ENCODE data around the gene L3HYPDH.
"Not testable (repeated sequence)": the region's sequence is repeated elsewhere in the genome, so short reads cannot be mapped to it uniquely, and the experiment has no call there.

The L3HYPDH gene

GRCh38 chr14:59464486-59465315, 19.5 kb downstream of the L3HYPDH start:
- DNase-seq (peak; percentile 45 to 56 (median 46)), ATAC-seq (replicated peaks) (peak; percentile 72)
- no peaks in the 10 kb centered on the region for H3K27me3 Mint-ChIP-seq
- H3K4me1 Mint-ChIP-seq (ENCODE audit: low read depth in 2 of 2) = peaks cover 2 to 11% of the 10 kb centered on the region in 2 donors
- peak overlapping the region; percentile 87 to 90 for H3K4me3 Mint-ChIP-seq
- H3K36me3 Mint-ChIP-seq (ENCODE audit: insufficient read depth) = peaks cover 4% of the 10 kb centered on the region
- H3K27ac Mint-ChIP-seq = peak overlapping the region; percentile 79 to 87
- no peaks in the 10 kb centered on the region for H3K9me3 Mint-ChIP-seq

- ATAC-seq (replicated peaks) (peak; percentile 9), DNase-seq (no peak)
- Mint-ChIP-seq H3K27ac (peak overlapping the region; percentile 78 to 79), H3K4me3 (peak overlapping the region; percentile 87 to 90), H3K27me3 (no peaks in the 10 kb centered on the region), H3K36me3 (ENCODE audit: insufficient read depth) (peaks cover 4% of the 10 kb centered on the region), H3K9me3 (no peaks in the 10 kb centered on the region), H3K4me1 (ENCODE audit: low read depth in 2 of 2) (peaks cover 2 to 11% of the 10 kb centered on the region in 2 donors)
These were observed 20.3 kb downstream of the L3HYPDH start for GRCh38 chr14:59463787-59464485.

- Mint-ChIP-seq H3K36me3 (ENCODE audit: insufficient read depth) (peaks cover 4% of the 10 kb centered on the region), H3K27me3 (no peaks in the 10 kb centered on the region), H3K9me3 (no peaks in the 10 kb centered on the region), H3K4me3 (no peak overlapping the region), H3K27ac (no peak overlapping the region), H3K4me1 (ENCODE audit: low read depth in 2 of 2) (peaks cover 2 to 11% of the 10 kb centered on the region in 2 donors)
- ATAC-seq (replicated peaks) (no peak), DNase-seq (no peak)
These were observed 22.3 kb downstream of the L3HYPDH start for GRCh38 chr14:59461891-59462290.

GRCh38 chr14:59460378-59460777, 23.8 kb downstream of the L3HYPDH start:
- no peak overlapping the region for H3K27ac Mint-ChIP-seq
- DNase-seq (no peak), ATAC-seq (replicated peaks) (no peak)
- no peaks in the 10 kb centered on the region for H3K9me3 Mint-ChIP-seq
- H3K4me1 Mint-ChIP-seq (ENCODE audit: low read depth in 2 of 2) = peaks cover 2 to 9% of the 10 kb centered on the region in 2 donors
- H3K27me3 Mint-ChIP-seq = no peaks in the 10 kb centered on the region
- peaks cover 4% of the 10 kb centered on the region for H3K36me3 Mint-ChIP-seq (ENCODE audit: insufficient read depth)
- no peak overlapping the region for H3K4me3 Mint-ChIP-seq

GRCh38 chr14:59458486-59458885, 25.7 kb downstream of the L3HYPDH start:
- Mint-ChIP-seq H3K36me3 (ENCODE audit: insufficient read depth) (no peaks in the 10 kb centered on the region), H3K4me1 (ENCODE audit: low read depth in 2 of 2) (peaks cover 0 to under 1% of the 10 kb centered on the region in 2 donors), H3K9me3 (no peaks in the 10 kb centered on the region), H3K4me3 (no peak overlapping the region), H3K27ac (no peak overlapping the region), H3K27me3 (no peaks in the 10 kb centered on the region)
- no peak for DNase-seq
- no peak for ATAC-seq (replicated peaks)

- Mint-ChIP-seq H3K9me3 (no peaks in the 10 kb centered on the region), H3K4me3 (no peak overlapping the region), H3K27ac (no peak overlapping the region), H3K27me3 (no peaks in the 10 kb centered on the region), H3K36me3 (ENCODE audit: insufficient read depth) (no peaks in the 10 kb centered on the region), H3K4me1 (ENCODE audit: low read depth in 2 of 2) (no peaks in the 10 kb centered on the region)
- ATAC-seq (replicated peaks) (no peak), DNase-seq (no peak)
These were observed 28.8 kb downstream of the L3HYPDH start for GRCh38 chr14:59455411-59455810.

GRCh38 chr14:59454139-59454538, 30.1 kb downstream of the L3HYPDH start:
- Mint-ChIP-seq H3K27ac (no peak overlapping the region), H3K36me3 (ENCODE audit: insufficient read depth) (no peaks in the 10 kb centered on the region), H3K27me3 (no peaks in the 10 kb centered on the region), H3K4me1 (ENCODE audit: low read depth in 2 of 2) (no peaks in the 10 kb centered on the region), H3K4me3 (no peak overlapping the region), H3K9me3 (no peaks in the 10 kb centered on the region)
- DNase-seq (no peak), ATAC-seq (replicated peaks) (no peak)

- no peak for ATAC-seq (replicated peaks)
- Mint-ChIP-seq H3K27me3 (no peaks in the 10 kb centered on the region), H3K4me1 (ENCODE audit: low read depth in 2 of 2) (no peaks in the 10 kb centered on the region), H3K9me3 (no peaks in the 10 kb centered on the region), H3K27ac (no peak overlapping the region), H3K36me3 (ENCODE audit: insufficient read depth) (no peaks in the 10 kb centered on the region), H3K4me3 (no peak overlapping the region)
- DNase-seq = no peak
These were observed 32.4 kb downstream of the L3HYPDH start for GRCh38 chr14:59451849-59452248.

- no peak for ATAC-seq (replicated peaks)
- no peaks in the 10 kb centered on the region for H3K36me3 Mint-ChIP-seq (ENCODE audit: insufficient read depth)
These were observed 33.5 kb downstream of the L3HYPDH start for GRCh38 chr14:59450716-59451115.

GRCh38 chr14:59448673-59449072, 35.5 kb downstream of the L3HYPDH start:
- not testable (repeated sequence) for ATAC-seq (replicated peaks); H3K36me3 Mint-ChIP-seq (ENCODE audit: insufficient read depth); H3K4me1 Mint-ChIP-seq (ENCODE audit: low read depth in 2 of 2); H3K27me3 Mint-ChIP-seq; H3K27ac Mint-ChIP-seq; H3K9me3 Mint-ChIP-seq; DNase-seq; H3K4me3 Mint-ChIP-seq

More at GRCh38 chr14:59450716-59451115, 33.5 kb downstream of the L3HYPDH start:
- H3K4me1 Mint-ChIP-seq (ENCODE audit: low read depth in 2 of 2) = no peaks in the 10 kb centered on the region
- H3K9me3 Mint-ChIP-seq = no peaks in the 10 kb centered on the region
- H3K4me3 Mint-ChIP-seq = no peak overlapping the region
- no peak for DNase-seq
- no peak overlapping the region for H3K27ac Mint-ChIP-seq
- H3K27me3 Mint-ChIP-seq = no peaks in the 10 kb centered on the region

GRCh38 chr14:59439256-59439965, 44.8 kb downstream of the L3HYPDH start:
- DNase-seq (no peak), ATAC-seq (replicated peaks) (no peak)
- Mint-ChIP-seq H3K4me1 (ENCODE audit: low read depth in 2 of 2) (no peaks in the 10 kb centered on the region), H3K4me3 (no peak overlapping the region), H3K9me3 (no peaks in the 10 kb centered on the region), H3K36me3 (ENCODE audit: insufficient read depth) (no peaks in the 10 kb centered on the region), H3K27ac (no peak overlapping the region), H3K27me3 (no peaks in the 10 kb centered on the region)

GRCh38 chr14:59438195-59438647, 46.0 kb downstream of the L3HYPDH start:
- Mint-ChIP-seq H3K27me3 (no peaks in the 10 kb centered on the region), H3K4me3 (no peak overlapping the region), H3K4me1 (ENCODE audit: low read depth in 2 of 2) (no peaks in the 10 kb centered on the region), H3K27ac (no peak overlapping the region), H3K36me3 (ENCODE audit: insufficient read depth) (no peaks in the 10 kb centered on the region), H3K9me3 (no peaks in the 10 kb centered on the region)
- DNase-seq (no peak), ATAC-seq (replicated peaks) (no peak)

GRCh38 chr14:59435987-59436386, 48.2 kb downstream of the L3HYPDH start:
- no peaks in the 10 kb centered on the region for H3K9me3 Mint-ChIP-seq
- H3K36me3 Mint-ChIP-seq (ENCODE audit: insufficient read depth) = no peaks in the 10 kb centered on the region
- no peak overlapping the region for H3K4me3 Mint-ChIP-seq
- H3K27me3 Mint-ChIP-seq = no peaks in the 10 kb centered on the region
- H3K27ac Mint-ChIP-seq = no peak overlapping the region
- no peak for DNase-seq
- ATAC-seq (replicated peaks) = no peak
- H3K4me1 Mint-ChIP-seq (ENCODE audit: low read depth in 2 of 2) = no peaks in the 10 kb centered on the region
